Measurements from ENCODE around the gene FAM174B.

The FAM174B gene

GRCh38 chr15:92655178-92655995, at the start of gene FAM174B:
Gene FAM174B (minus strand): TSS chr15:92655775.
- peak within 1 kb of the TSS; percentile 77 for H3K4me3 ChIP-seq (ENCODE audit: low read length)
- H3K9me3 ChIP-seq (ENCODE audit: control insufficient read depth, low read length), result peaks cover 7% of the 10 kb centered on the region
- no peaks in the 10 kb centered on the region for H3K36me3 ChIP-seq (ENCODE audit: control insufficient read depth, insufficient read depth, low read length, severe bottlenecking)
- H3K4me1 ChIP-seq (ENCODE audit: control insufficient read depth, insufficient read depth, low read length), result no peaks in the 10 kb centered on the region
- H3K9ac ChIP-seq (ENCODE audit: low read length), result peak within 1 kb of the TSS; percentile 55
- peak; percentile 77 for DNase-seq (ENCODE audit: low read depth)
- peaks cover 16% of the 10 kb centered on the region for H3K27me3 ChIP-seq (replicated peaks; ENCODE audit: control insufficient read depth, insufficient read depth, low read length)

GRCh38 chr15:92696096-92696495, 40.5 kb upstream of the FAM174B start:
- Histone ChIP-seq H3K27me3 (replicated peaks; ENCODE audit: control insufficient read depth, insufficient read depth, low read length) (no peaks in the 10 kb centered on the region), H3K36me3 (ENCODE audit: control insufficient read depth, insufficient read depth, low read length, severe bottlenecking) (no peaks in the 10 kb centered on the region), H3K9me3 (ENCODE audit: control insufficient read depth, low read length) (peaks cover 3% of the 10 kb centered on the region), H3K4me3 (ENCODE audit: low read length) (no peak overlapping the region), H3K9ac (ENCODE audit: low read length) (no peak overlapping the region), H3K4me1 (ENCODE audit: control insufficient read depth, insufficient read depth, low read length) (no peaks in the 10 kb centered on the region)
- no peak for DNase-seq (ENCODE audit: low read depth)

GRCh38 chr15:92693691-92694331, 38.2 kb upstream of the FAM174B start:
- peak; percentile 24 for DNase-seq (ENCODE audit: low read depth)
- H3K4me3 ChIP-seq (ENCODE audit: low read length), result no peak overlapping the region
- H3K36me3 ChIP-seq (ENCODE audit: control insufficient read depth, insufficient read depth, low read length, severe bottlenecking), result no peaks in the 10 kb centered on the region
- no peaks in the 10 kb centered on the region for H3K9me3 ChIP-seq (ENCODE audit: control insufficient read depth, low read length)
- H3K27me3 ChIP-seq (replicated peaks; ENCODE audit: control insufficient read depth, insufficient read depth, low read length), result no peaks in the 10 kb centered on the region
- no peak overlapping the region for H3K9ac ChIP-seq (ENCODE audit: low read length)
- no peaks in the 10 kb centered on the region for H3K4me1 ChIP-seq (ENCODE audit: control insufficient read depth, insufficient read depth, low read length)

GRCh38 chr15:92690395-92690794, 34.8 kb upstream of the FAM174B start:
- H3K36me3 ChIP-seq (ENCODE audit: control insufficient read depth, insufficient read depth, low read length, severe bottlenecking), result no peaks in the 10 kb centered on the region
- no peak overlapping the region for H3K9ac ChIP-seq (ENCODE audit: low read length)
- no peaks in the 10 kb centered on the region for H3K4me1 ChIP-seq (ENCODE audit: control insufficient read depth, insufficient read depth, low read length)
- no peak for DNase-seq (ENCODE audit: low read depth)
- H3K9me3 ChIP-seq (ENCODE audit: control insufficient read depth, low read length), result no peaks in the 10 kb centered on the region
- H3K4me3 ChIP-seq (ENCODE audit: low read length), result no peak overlapping the region
- H3K27me3 ChIP-seq (replicated peaks; ENCODE audit: control insufficient read depth, insufficient read depth, low read length), result no peaks in the 10 kb centered on the region

GRCh38 chr15:92687746-92688145, 32.2 kb upstream of the FAM174B start:
- no peaks in the 10 kb centered on the region for H3K9me3 ChIP-seq (ENCODE audit: control insufficient read depth, low read length)
- H3K4me3 ChIP-seq (ENCODE audit: low read length), result no peak overlapping the region
- no peaks in the 10 kb centered on the region for H3K36me3 ChIP-seq (ENCODE audit: control insufficient read depth, insufficient read depth, low read length, severe bottlenecking)
- no peaks in the 10 kb centered on the region for H3K27me3 ChIP-seq (replicated peaks; ENCODE audit: control insufficient read depth, insufficient read depth, low read length)
- DNase-seq (ENCODE audit: low read depth), result no peak
- peaks cover 5% of the 10 kb centered on the region for H3K4me1 ChIP-seq (ENCODE audit: control insufficient read depth, insufficient read depth, low read length)
- H3K9ac ChIP-seq (ENCODE audit: low read length), result no peak overlapping the region

- no peak overlapping the region for H3K4me3 ChIP-seq (ENCODE audit: low read length)
- no peaks in the 10 kb centered on the region for H3K9me3 ChIP-seq (ENCODE audit: control insufficient read depth, low read length)
- H3K9ac ChIP-seq (ENCODE audit: low read length), result no peak overlapping the region
- no peak for DNase-seq (ENCODE audit: low read depth)
- peaks cover 10% of the 10 kb centered on the region for H3K4me1 ChIP-seq (ENCODE audit: control insufficient read depth, insufficient read depth, low read length)
- no peaks in the 10 kb centered on the region for H3K36me3 ChIP-seq (ENCODE audit: control insufficient read depth, insufficient read depth, low read length, severe bottlenecking)
- H3K27me3 ChIP-seq (replicated peaks; ENCODE audit: control insufficient read depth, insufficient read depth, low read length), result no peaks in the 10 kb centered on the region
Measured at GRCh38 chr15:92687195-92687602, 31.6 kb upstream of the FAM174B start.

- Histone ChIP-seq H3K9me3 (ENCODE audit: control insufficient read depth, low read length) (no peaks in the 10 kb centered on the region), H3K4me1 (ENCODE audit: control insufficient read depth, insufficient read depth, low read length) (peaks cover 27% of the 10 kb centered on the region), H3K9ac (ENCODE audit: low read length) (no peak overlapping the region), H3K4me3 (ENCODE audit: low read length) (no peak overlapping the region), H3K27me3 (replicated peaks; ENCODE audit: control insufficient read depth, insufficient read depth, low read length) (no peaks in the 10 kb centered on the region), H3K36me3 (ENCODE audit: control insufficient read depth, insufficient read depth, low read length, severe bottlenecking) (no peaks in the 10 kb centered on the region)
- peak; percentile 48 for DNase-seq (ENCODE audit: low read depth)
Measured at GRCh38 chr15:92683511-92683834, 27.9 kb upstream of the FAM174B start.

- peak; percentile 89 for DNase-seq (ENCODE audit: low read depth)
- no peaks in the 10 kb centered on the region for H3K9me3 ChIP-seq (ENCODE audit: control insufficient read depth, low read length)
- H3K4me1 ChIP-seq (ENCODE audit: control insufficient read depth, insufficient read depth, low read length), result peaks cover 27% of the 10 kb centered on the region
- H3K27me3 ChIP-seq (replicated peaks; ENCODE audit: control insufficient read depth, insufficient read depth, low read length), result no peaks in the 10 kb centered on the region
- H3K9ac ChIP-seq (ENCODE audit: low read length), result no peak overlapping the region
- H3K4me3 ChIP-seq (ENCODE audit: low read length), result no peak overlapping the region
- no peaks in the 10 kb centered on the region for H3K36me3 ChIP-seq (ENCODE audit: control insufficient read depth, insufficient read depth, low read length, severe bottlenecking)
Measured at GRCh38 chr15:92682741-92683510, 27.4 kb upstream of the FAM174B start.

- H3K4me1 ChIP-seq (ENCODE audit: control insufficient read depth, insufficient read depth, low read length), result peaks cover 27% of the 10 kb centered on the region
- no peak overlapping the region for H3K9ac ChIP-seq (ENCODE audit: low read length)
- H3K9me3 ChIP-seq (ENCODE audit: control insufficient read depth, low read length), result peaks cover 3% of the 10 kb centered on the region
- DNase-seq (ENCODE audit: low read depth), result peak; percentile 96
- no peaks in the 10 kb centered on the region for H3K27me3 ChIP-seq (replicated peaks; ENCODE audit: control insufficient read depth, insufficient read depth, low read length)
- no peaks in the 10 kb centered on the region for H3K36me3 ChIP-seq (ENCODE audit: control insufficient read depth, insufficient read depth, low read length, severe bottlenecking)
- peak overlapping the region; percentile 20 for H3K4me3 ChIP-seq (ENCODE audit: low read length)
Measured at GRCh38 chr15:92681141-92681631, 25.6 kb upstream of the FAM174B start.

GRCh38 chr15:92677999-92678398, 22.4 kb upstream of the FAM174B start:
- DNase-seq (ENCODE audit: low read depth), result no peak
- Histone ChIP-seq H3K36me3 (ENCODE audit: control insufficient read depth, insufficient read depth, low read length, severe bottlenecking) (no peaks in the 10 kb centered on the region), H3K4me1 (ENCODE audit: control insufficient read depth, insufficient read depth, low read length) (peaks cover 25% of the 10 kb centered on the region)

GRCh38 chr15:92676561-92676960, 21.0 kb upstream of the FAM174B start:
- Histone ChIP-seq H3K9me3 (ENCODE audit: control insufficient read depth, low read length) (peaks cover 3% of the 10 kb centered on the region), H3K9ac (ENCODE audit: low read length) (no peak overlapping the region), H3K4me1 (ENCODE audit: control insufficient read depth, insufficient read depth, low read length) (peaks cover 11% of the 10 kb centered on the region), H3K4me3 (ENCODE audit: low read length) (no peak overlapping the region), H3K36me3 (ENCODE audit: control insufficient read depth, insufficient read depth, low read length, severe bottlenecking) (no peaks in the 10 kb centered on the region), H3K27me3 (replicated peaks; ENCODE audit: control insufficient read depth, insufficient read depth, low read length) (peaks cover 12% of the 10 kb centered on the region)
- DNase-seq (ENCODE audit: low read depth), result no peak

More at GRCh38 chr15:92677999-92678398, 22.4 kb upstream of the FAM174B start:
- no peak overlapping the region for H3K4me3 ChIP-seq (ENCODE audit: low read length)
- no peak overlapping the region for H3K9ac ChIP-seq (ENCODE audit: low read length)
- H3K9me3 ChIP-seq (ENCODE audit: control insufficient read depth, low read length), result peaks cover 3% of the 10 kb centered on the region
- peaks cover 6% of the 10 kb centered on the region for H3K27me3 ChIP-seq (replicated peaks; ENCODE audit: control insufficient read depth, insufficient read depth, low read length)

Data from adipocyte (in vitro differentiated cells).